ENCODE results near the gene FOXP4.
"Not testable (repeated sequence)": the region's sequence is repeated elsewhere in the genome, so short reads cannot be mapped to it uniquely, and the experiment has no call there.

The FOXP4 gene

GRCh38 chr6:41602422-41602743 lies 56.2 kb downstream of the FOXP4 start:
- no peak for DNase-seq

GRCh38 chr6:41602864-41603608 lies 56.9 kb downstream of the FOXP4 start:
- DNase-seq = peak; percentile 55

DNA sequence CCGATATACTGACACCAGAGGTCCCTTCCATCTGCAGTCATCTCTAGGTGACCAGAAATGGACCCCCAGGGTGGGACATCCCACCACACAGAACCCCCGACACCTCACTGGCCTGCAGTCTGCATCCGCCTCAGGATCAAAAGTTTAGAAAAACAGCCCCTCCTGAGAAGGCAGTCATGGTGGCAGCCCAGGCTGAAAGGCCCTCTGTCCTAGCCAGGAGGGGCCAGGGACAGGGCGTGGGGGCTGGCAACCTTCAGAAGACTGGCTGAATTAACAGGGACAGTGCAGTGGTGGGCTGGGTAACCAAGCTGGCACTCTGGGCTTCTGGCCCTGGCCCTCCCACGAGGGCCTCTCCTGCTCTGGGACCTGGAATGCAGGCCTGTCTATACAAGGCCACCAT lies 57.8 kb downstream of the FOXP4 start:
- no peak for DNase-seq

DNA sequence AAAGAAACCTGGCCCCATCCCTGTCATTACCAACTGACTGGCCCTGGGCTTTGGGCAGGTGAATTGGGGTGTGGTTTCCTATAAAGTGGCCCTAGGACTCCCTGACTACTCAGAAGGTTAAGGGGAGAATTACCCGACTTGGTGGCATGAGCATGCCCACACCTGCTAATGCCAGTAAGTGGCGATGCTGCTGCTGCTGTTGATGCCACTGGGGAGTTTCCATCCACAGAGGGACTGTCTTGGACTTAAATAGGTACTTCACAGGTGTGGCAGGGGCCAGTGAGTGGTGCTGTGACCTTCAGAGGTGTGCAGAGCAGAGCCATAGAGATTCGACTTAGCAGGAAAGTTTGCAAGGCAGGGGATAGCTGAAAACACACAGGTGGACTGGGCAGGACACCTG lies 59.5 kb downstream of the FOXP4 start:
- DNase-seq = no peak

DNA sequence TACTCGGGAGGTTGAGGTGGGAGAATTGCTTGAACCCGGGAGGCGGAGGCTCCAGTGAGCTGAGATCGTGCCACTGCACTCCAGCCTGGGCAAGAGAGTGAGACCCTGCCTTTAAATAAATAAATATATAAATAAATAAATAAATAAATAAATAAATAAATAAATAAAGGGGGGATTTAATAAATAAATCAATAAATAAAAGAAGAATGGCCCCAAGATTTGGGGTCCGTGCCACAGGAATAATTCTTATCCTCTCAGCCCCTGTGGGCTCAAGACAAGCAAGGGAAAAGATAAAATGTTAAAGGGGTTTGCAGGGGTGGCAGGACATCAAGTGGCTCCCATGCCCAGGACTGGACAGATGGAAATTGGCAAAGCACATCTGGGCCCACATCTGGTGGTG lies 60.9 kb downstream of the FOXP4 start:
- DNase-seq = no peak

GRCh38 chr6:41607736-41608135 lies 61.6 kb downstream of the FOXP4 start:
- no peak for DNase-seq

GRCh38 chr6:41608443-41609151 lies 62.4 kb downstream of the FOXP4 start:
- DNase-seq = no peak

DNA sequence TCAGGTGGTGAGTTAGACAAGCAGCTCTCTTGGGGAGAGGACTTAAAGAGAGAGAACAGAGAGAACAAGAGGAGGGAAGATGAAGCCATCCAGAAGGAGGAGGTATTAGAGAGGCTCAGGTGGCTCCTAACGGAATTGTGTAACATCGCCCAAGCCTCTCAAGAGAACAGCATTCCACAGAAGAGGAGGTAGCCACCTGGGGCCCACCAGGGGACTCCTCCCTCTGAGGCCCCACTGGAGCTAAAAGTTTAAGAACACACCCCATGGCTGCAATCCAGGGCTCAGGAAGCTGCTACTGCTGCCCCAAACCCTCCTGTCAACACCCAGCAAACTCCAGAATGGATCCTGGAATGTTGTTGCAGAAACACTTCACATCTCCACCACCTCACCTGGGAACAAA lies 68.5 kb downstream of the FOXP4 start:
- DNase-seq = no peak

DNA sequence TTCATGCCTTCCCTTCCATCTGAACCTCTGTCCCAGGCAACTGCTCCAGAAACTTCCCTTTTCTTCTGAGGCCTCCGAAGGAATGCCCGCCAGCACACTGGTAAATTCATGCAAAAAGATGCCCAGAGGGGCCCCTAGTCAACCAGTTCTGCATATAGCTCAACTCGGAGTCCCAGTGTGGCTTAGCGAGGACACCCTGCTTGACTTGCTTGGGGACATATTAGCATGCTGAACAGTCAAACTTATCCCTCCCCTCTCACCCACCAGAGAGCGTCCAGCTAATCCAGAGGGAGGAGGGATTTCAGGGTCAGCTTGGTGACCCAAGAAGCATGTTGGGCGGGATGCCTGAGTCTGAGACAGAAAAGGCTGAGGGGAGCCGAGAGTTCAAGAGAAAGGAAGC lies 69.1 kb downstream of the FOXP4 start:
- no peak for DNase-seq

DNA sequence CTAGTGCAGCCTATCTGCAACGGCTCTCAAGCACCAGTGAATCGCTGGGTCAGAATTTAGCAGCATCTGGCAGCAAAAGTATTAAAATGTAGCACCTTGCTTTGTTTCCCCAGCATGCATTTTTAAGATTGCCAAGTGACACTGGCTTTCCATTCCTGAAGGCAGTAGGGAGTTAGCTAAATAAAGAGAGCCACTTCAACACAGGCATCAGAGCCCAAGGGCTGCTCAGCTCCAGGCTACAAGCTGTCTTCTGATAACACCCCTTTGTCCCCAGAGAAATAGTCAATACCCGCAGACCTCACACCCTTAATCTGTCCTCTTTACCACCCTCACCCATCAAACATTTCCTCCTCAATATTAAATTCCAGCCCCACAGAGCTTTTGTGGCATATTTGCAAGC lies 72.4 kb downstream of the FOXP4 start:
- no peak for DNase-seq

- DNase-seq = not testable (repeated sequence)
Measured at GRCh38 chr6:41619193-41619592, 73.0 kb downstream of the FOXP4 start.

- DNase-seq = no peak
Measured at GRCh38 chr6:41621367-41621766, 75.2 kb downstream of the FOXP4 start.

DNA sequence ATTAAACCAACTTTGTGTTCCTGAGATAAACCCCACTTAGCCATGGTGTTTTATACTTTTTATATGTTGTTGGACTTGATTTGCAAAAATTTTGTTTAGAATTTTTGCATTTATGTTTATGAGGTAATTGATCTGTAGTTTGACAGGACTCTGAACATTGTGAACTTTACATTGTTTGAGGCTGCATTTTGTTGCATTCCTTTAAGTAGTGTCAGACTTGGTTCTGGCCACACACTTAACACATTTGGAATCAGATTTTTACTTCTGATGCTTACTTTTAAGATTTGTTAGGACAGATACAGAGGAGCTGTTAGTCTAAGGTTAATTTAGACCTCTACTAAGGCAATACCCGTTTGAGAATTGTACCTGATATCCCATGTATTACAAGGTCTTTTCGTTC lies 75.6 kb downstream of the FOXP4 start:
- DNase-seq = no peak

DNA sequence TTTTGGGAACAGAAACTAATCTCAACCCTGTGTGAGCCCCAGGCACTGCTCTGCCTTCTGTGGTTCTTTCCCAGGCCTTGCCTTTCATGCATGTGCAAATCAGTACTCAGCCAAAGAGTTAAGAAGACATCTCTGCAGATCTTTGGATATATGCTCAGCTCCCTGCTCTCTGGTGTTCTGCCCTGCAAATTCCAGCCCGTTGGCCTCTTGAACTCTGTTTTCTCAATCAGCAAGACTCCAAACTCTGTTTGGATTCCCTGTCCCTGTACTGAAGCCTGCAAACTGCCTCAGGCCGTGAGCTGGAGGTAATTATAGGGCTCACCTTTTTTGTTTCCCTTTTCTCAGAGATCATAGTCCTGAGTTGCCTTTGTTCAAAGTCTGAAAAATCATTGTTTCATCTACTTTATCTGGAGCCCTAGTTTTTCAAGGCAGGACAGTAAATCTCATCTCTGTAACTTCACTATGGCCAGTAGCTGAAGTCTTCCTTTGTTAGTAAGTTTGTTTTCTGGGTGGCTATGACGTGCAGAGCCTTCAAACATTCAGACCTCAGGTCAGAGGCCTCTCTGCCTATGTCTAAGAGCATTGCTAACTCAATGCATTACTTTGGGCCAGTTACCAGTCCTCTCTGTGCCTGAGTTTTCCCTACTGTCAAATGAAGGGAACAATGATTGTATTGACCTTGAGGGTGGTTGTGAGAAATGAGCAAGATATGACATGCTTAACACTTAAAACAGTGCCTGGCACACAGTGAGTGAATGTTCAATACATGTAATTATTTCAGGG lies 76.2 kb downstream of the FOXP4 start:
- DNase-seq = no peak

GRCh38 chr6:41623330-41623729 lies 77.1 kb downstream of the FOXP4 start:
- DNase-seq = no peak

GRCh38 chr6:41624621-41625380 lies 78.6 kb downstream of the FOXP4 start:
- no peak for DNase-seq

DNA sequence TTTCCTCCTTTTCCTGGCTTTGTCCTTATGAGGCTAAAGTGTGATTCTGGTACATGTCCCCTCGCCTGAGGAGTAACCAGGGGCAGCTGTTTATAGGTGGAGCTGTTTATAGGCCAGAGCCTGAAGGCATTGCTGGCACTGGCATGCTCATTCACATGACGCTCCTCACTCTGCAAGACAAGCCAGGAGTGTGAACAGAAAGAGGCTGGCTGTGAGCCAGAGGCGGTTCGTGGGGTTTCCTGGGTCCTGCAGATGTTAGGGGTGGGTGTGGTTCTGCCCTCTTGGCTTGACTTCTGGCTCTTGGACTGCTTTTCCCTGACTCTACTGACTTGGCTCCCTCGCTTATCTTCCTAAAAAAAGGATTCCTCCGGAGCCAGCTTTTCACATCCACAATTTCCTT lies 79.3 kb downstream of the FOXP4 start:
- DNase-seq = no peak

DNA sequence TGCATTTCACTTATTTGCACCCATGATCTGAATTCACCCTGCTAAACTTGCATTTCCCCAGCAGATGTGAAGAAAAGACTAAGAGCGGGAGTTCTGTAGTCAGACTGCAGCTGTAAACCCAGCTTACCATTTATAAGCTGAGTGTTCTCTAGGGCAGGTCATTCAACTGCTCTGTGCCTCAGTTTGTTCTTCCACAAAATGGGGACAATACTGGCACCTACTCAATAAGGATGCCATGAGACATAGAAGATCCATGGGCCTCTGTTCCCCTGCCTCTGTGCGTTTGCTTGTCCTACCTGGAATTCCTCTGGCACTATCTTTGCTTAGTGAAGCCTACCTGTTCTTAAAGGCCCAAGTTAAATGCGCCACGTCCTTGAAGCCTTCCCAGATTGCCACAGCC lies 79.8 kb downstream of the FOXP4 start:
- DNase-seq = no peak

DNA sequence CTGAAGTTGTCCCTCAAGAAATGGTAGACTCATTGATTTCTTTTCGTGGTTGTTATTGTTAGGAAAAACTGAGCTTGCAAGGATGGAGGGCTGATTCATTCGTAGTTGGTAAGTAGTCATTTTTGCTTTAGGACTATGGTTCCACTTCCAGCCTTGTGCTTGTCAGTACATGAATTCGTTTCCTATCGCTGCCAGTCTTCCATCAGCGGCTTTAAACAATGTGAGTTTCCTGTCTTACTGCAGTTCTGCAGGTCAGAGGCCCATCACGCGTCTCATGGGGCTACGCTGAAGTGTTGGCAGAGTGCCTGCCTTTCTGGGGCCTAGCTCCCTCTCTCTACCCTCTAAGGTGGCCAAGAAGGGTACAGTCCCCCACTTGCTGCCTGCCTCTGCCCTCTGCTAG lies 80.7 kb downstream of the FOXP4 start:
- no peak for DNase-seq

GRCh38 chr6:41629128-41629527 lies 82.9 kb downstream of the FOXP4 start:
- DNase-seq = no peak

- no peak for DNase-seq
Measured at GRCh38 chr6:41630069-41630468, 83.9 kb downstream of the FOXP4 start.

- no peak for DNase-seq
Measured at GRCh38 chr6:41630946-41631345, 84.8 kb downstream of the FOXP4 start.

GRCh38 chr6:41633056-41633634 lies 87.0 kb downstream of the FOXP4 start:
- no peak for DNase-seq

Data from activated CD4-positive, alpha-beta T cell treated with anti-CD3 and anti-CD28 coated beads for 1 hour (primary cell).